CD8-positive, alpha-beta memory T cell (primary cell): ENCODE data around the gene PRKAR1A. TPM values are rescaled to one million over a fixed set of nuclear protein-coding genes. Genes with fewer than 3 reads are reported as not detected.

Source experiments
- CTCF ChIA-PET: fragments of 350-600 bp; sonication (Branson Sonifier 250); formaldehyde crosslinking; loops from one replicate; lab custom pipeline; 2021; ENCODE audit warnings: antibody characterized with exemption; lab: Charles Lee
- POLR2A ChIA-PET: fragments of 350-600 bp; sonication (Branson Sonifier 250); formaldehyde crosslinking; loops from one replicate; lab custom pipeline; 2021; ENCODE audit warnings: antibody characterized with exemption; lab: Charles Lee
- DNase-seq, 5 donors: peaks; one replicate each; pipeline versions ENCODE4 v3.0.0 to v3.0.0-alpha.2; 2020 to 2022; ENCODE audit warnings: mixed read lengths in 1 of 5
- H3K27ac ChIP-seq: one replicate; pipeline ENCODE4 v1.7.0; 2013; ENCODE audit warnings: low read depth, mild to moderate bottlenecking, low read length, moderate library complexity
- H3K27me3 ChIP-seq: 2 replicates; pipeline ENCODE4 v1.7.0; 2013; ENCODE audit warnings: low read length, mild to moderate bottlenecking; ENCODE audit not compliant: insufficient read depth, poor library complexity, severe bottlenecking
- H3K36me3 ChIP-seq: 2 replicates; pipeline ENCODE4 v1.7.0; 2013; ENCODE audit warnings: mild to moderate bottlenecking, low read length, moderate library complexity; ENCODE audit not compliant: insufficient read depth
- H3K4me1 ChIP-seq: 2 replicates; pipeline ENCODE4 v1.7.0; 2013; ENCODE audit warnings: mild to moderate bottlenecking, low read length, moderate library complexity; ENCODE audit not compliant: insufficient read depth
- H3K4me3 ChIP-seq: 2 replicates; pipeline ENCODE4 v1.7.0; 2013; ENCODE audit warnings: mild to moderate bottlenecking, low read length
- H3K9me3 ChIP-seq: 2 replicates; pipeline ENCODE4 v1.7.0; 2013; ENCODE audit warnings: mild to moderate bottlenecking, low read length
- H3K27ac Mint-ChIP-seq, 8 donors: one replicate each; pipeline ENCODE4 v1.8.0; 2020 to 2021; ENCODE audit warnings: mixed read lengths in 8 of 8, mild to moderate bottlenecking in 6 of 8, inconsistent platforms in 3 of 8, moderate library complexity in 3 of 8
- H3K27me3 Mint-ChIP-seq, 2 donors: one replicate each; pipeline ENCODE4 v1.8.0; 2020 to 2021; ENCODE audit warnings: mixed read lengths in 2 of 2, mild to moderate bottlenecking in 1 of 2, moderate library complexity in 1 of 2
- H3K36me3 Mint-ChIP-seq, 3 donors: one replicate each; pipeline ENCODE4 v1.8.0; 2020 to 2021; ENCODE audit warnings: mixed read lengths in 3 of 3, inconsistent platforms in 1 of 3, mild to moderate bottlenecking in 1 of 3
- H3K4me1 Mint-ChIP-seq, 3 donors: one replicate each; pipeline ENCODE4 v1.8.0; 2020 to 2021; ENCODE audit warnings: mixed read lengths in 3 of 3, inconsistent platforms in 1 of 3, mild to moderate bottlenecking in 1 of 3
- H3K4me3 Mint-ChIP-seq, 7 donors: one replicate each; pipeline ENCODE4 v1.8.0; 2020 to 2021; ENCODE audit warnings: mixed read lengths in 7 of 7, mild to moderate bottlenecking in 6 of 7, moderate library complexity in 4 of 7, inconsistent platforms in 2 of 7
- H3K9me3 Mint-ChIP-seq, 5 donors: one replicate each; pipeline ENCODE4 v1.8.0; 2020 to 2022; ENCODE audit warnings: mixed read lengths in 5 of 5, mild to moderate bottlenecking in 3 of 5, moderate library complexity in 2 of 5, inconsistent platforms in 1 of 5
- polyA plus RNA-seq: library from polyadenylated mRNA; unstranded; fragments of 300-500 nt; fragmentation: Illumina TruSeq; gene quantifications from one replicate; pipeline ENCODE4 v1.2.3, GENCODE V29; 2021
- total RNA-seq, 2 experiments: library from RNA; stranded (reverse); gene quantifications; one replicate each; pipeline ENCODE4 v1.2.3, GENCODE V29; 2021

Gene PRKAR1A
- total and polyA plus RNA-seq, 3 experiments from 2014 or later: 191 to 203 (median 197) TPM

- Mint-ChIP-seq H3K9me3 (no peaks in the 10 kb centered on the region), H3K4me3 (no peak overlapping the region), H3K36me3 (no peaks in the 10 kb centered on the region), H3K27me3 (peaks cover 4 to 8% of the 10 kb centered on the region in 2 donors), H3K4me1 (no peaks in the 10 kb centered on the region), H3K27ac (no peak overlapping the region)
- Histone ChIP-seq H3K27ac (no peak overlapping the region), H3K27me3 (no peaks in the 10 kb centered on the region), H3K9me3 (no peaks in the 10 kb centered on the region), H3K4me3 (no peak overlapping the region), H3K36me3 (no peaks in the 10 kb centered on the region), H3K4me1 (no peaks in the 10 kb centered on the region)
- ChIA-PET CTCF (no interaction called here), POLR2A (no interaction called here)
- DNase-seq: no peak
Measured at GRCh38 chr17:68568581-68568980, 56.4 kb downstream of the PRKAR1A start.

GRCh38 chr17:68569346-68569745 lies 57.1 kb downstream of the PRKAR1A start:
- no peak for DNase-seq
- Histone ChIP-seq H3K27ac (no peak overlapping the region), H3K9me3 (no peaks in the 10 kb centered on the region), H3K4me1 (no peaks in the 10 kb centered on the region), H3K36me3 (no peaks in the 10 kb centered on the region), H3K4me3 (no peak overlapping the region), H3K27me3 (no peaks in the 10 kb centered on the region)
- no peak overlapping the region for H3K4me3 Mint-ChIP-seq
- H3K27ac Mint-ChIP-seq: no peak overlapping the region
- POLR2A ChIA-PET: no interaction called here
- H3K27me3 Mint-ChIP-seq: peaks cover 4 to 8% of the 10 kb centered on the region in 2 donors
- no peaks in the 10 kb centered on the region for H3K36me3 Mint-ChIP-seq
- no peaks in the 10 kb centered on the region for H3K4me1 Mint-ChIP-seq
- no peaks in the 10 kb centered on the region for H3K9me3 Mint-ChIP-seq
- CTCF ChIA-PET: no interaction called here

- no peak overlapping the region for H3K27ac Mint-ChIP-seq
- H3K9me3 Mint-ChIP-seq: no peaks in the 10 kb centered on the region
- H3K27me3 Mint-ChIP-seq: peaks cover 2 to 7% of the 10 kb centered on the region in 2 donors
- Histone ChIP-seq H3K4me1 (no peaks in the 10 kb centered on the region), H3K36me3 (no peaks in the 10 kb centered on the region), H3K27me3 (no peaks in the 10 kb centered on the region), H3K27ac (no peak overlapping the region), H3K9me3 (no peaks in the 10 kb centered on the region), H3K4me3 (no peak overlapping the region)
- POLR2A ChIA-PET: no interaction called here
- no peak for DNase-seq
- no peaks in the 10 kb centered on the region for H3K4me1 Mint-ChIP-seq
- H3K36me3 Mint-ChIP-seq: no peaks in the 10 kb centered on the region
- CTCF ChIA-PET: no interaction called here
- no peak overlapping the region for H3K4me3 Mint-ChIP-seq
Measured at GRCh38 chr17:68570526-68570925, 58.3 kb downstream of the PRKAR1A start.

GRCh38 chr17:68572138-68572842 lies 60.1 kb downstream of the PRKAR1A start:
- H3K9me3 Mint-ChIP-seq: no peaks in the 10 kb centered on the region
- H3K36me3 ChIP-seq: no peaks in the 10 kb centered on the region
- no peaks in the 10 kb centered on the region for H3K36me3 Mint-ChIP-seq
- peaks cover 2 to 4% of the 10 kb centered on the region in 2 donors for H3K27me3 Mint-ChIP-seq
- no peak for DNase-seq
- ChIA-PET POLR2A (no interaction called here), CTCF (no interaction called here)
- no peak overlapping the region for H3K27ac ChIP-seq
- no peaks in the 10 kb centered on the region for H3K27me3 ChIP-seq
- H3K9me3 ChIP-seq: no peaks in the 10 kb centered on the region
- no peaks in the 10 kb centered on the region for H3K4me1 Mint-ChIP-seq
- no peak overlapping the region for H3K27ac Mint-ChIP-seq
- H3K4me3 Mint-ChIP-seq: no peak overlapping the region
- no peak overlapping the region for H3K4me3 ChIP-seq
- no peaks in the 10 kb centered on the region for H3K4me1 ChIP-seq

GRCh38 chr17:68573338-68573737 lies 61.1 kb downstream of the PRKAR1A start:
- Mint-ChIP-seq H3K4me3 (no peak overlapping the region), H3K9me3 (no peaks in the 10 kb centered on the region), H3K27ac (no peak overlapping the region), H3K4me1 (no peaks in the 10 kb centered on the region), H3K36me3 (no peaks in the 10 kb centered on the region), H3K27me3 (peaks cover 4 to 6% of the 10 kb centered on the region in 2 donors)
- Histone ChIP-seq H3K4me3 (no peak overlapping the region), H3K36me3 (no peaks in the 10 kb centered on the region), H3K9me3 (no peaks in the 10 kb centered on the region), H3K4me1 (no peaks in the 10 kb centered on the region), H3K27ac (no peak overlapping the region), H3K27me3 (no peaks in the 10 kb centered on the region)
- ChIA-PET CTCF (no interaction called here), POLR2A (no interaction called here)
- DNase-seq: no peak

GRCh38 chr17:68576137-68576536 lies 63.9 kb downstream of the PRKAR1A start:
- Mint-ChIP-seq H3K27me3 (peaks cover 10 to 12% of the 10 kb centered on the region in 2 donors), H3K4me1 (no peaks in the 10 kb centered on the region), H3K27ac (no peak overlapping the region), H3K9me3 (no peaks in the 10 kb centered on the region), H3K36me3 (no peaks in the 10 kb centered on the region), H3K4me3 (peak overlapping the region in 1 of 7 donors; percentile 11)
- Histone ChIP-seq H3K9me3 (no peaks in the 10 kb centered on the region), H3K27me3 (no peaks in the 10 kb centered on the region), H3K4me1 (no peaks in the 10 kb centered on the region), H3K27ac (no peak overlapping the region), H3K36me3 (no peaks in the 10 kb centered on the region), H3K4me3 (no peak overlapping the region)
- ChIA-PET POLR2A (no interaction called here), CTCF (no interaction called here)
- DNase-seq: no peak

GRCh38 chr17:68576811-68577496 lies 64.7 kb downstream of the PRKAR1A start:
- POLR2A ChIA-PET: no interaction called here
- no peak overlapping the region for H3K4me3 ChIP-seq
- CTCF ChIA-PET: no interaction called here
- H3K27me3 ChIP-seq: no peaks in the 10 kb centered on the region
- no peaks in the 10 kb centered on the region for H3K4me1 ChIP-seq
- peaks cover 10 to 15% of the 10 kb centered on the region in 2 donors for H3K27me3 Mint-ChIP-seq
- no peak overlapping the region for H3K27ac Mint-ChIP-seq
- H3K36me3 Mint-ChIP-seq: no peaks in the 10 kb centered on the region
- no peak for DNase-seq
- H3K4me3 Mint-ChIP-seq: no peak overlapping the region
- no peaks in the 10 kb centered on the region for H3K4me1 Mint-ChIP-seq
- no peak overlapping the region for H3K27ac ChIP-seq
- no peaks in the 10 kb centered on the region for H3K36me3 ChIP-seq
- H3K9me3 Mint-ChIP-seq: no peaks in the 10 kb centered on the region
- no peaks in the 10 kb centered on the region for H3K9me3 ChIP-seq

- H3K4me1 Mint-ChIP-seq: no peaks in the 10 kb centered on the region
- no peak overlapping the region for H3K4me3 ChIP-seq
- H3K36me3 ChIP-seq: no peaks in the 10 kb centered on the region
- no peaks in the 10 kb centered on the region for H3K36me3 Mint-ChIP-seq
- H3K27me3 ChIP-seq: no peaks in the 10 kb centered on the region
- POLR2A ChIA-PET: no interaction called here
- CTCF ChIA-PET: no interaction called here
- H3K9me3 Mint-ChIP-seq: no peaks in the 10 kb centered on the region
- no peak overlapping the region for H3K4me3 Mint-ChIP-seq
- no peaks in the 10 kb centered on the region for H3K4me1 ChIP-seq
- DNase-seq: no peak
- H3K27me3 Mint-ChIP-seq: peaks cover 10 to 20% of the 10 kb centered on the region in 2 donors
- H3K27ac ChIP-seq: no peak overlapping the region
- H3K9me3 ChIP-seq: no peaks in the 10 kb centered on the region
- no peak overlapping the region for H3K27ac Mint-ChIP-seq
Measured at GRCh38 chr17:68577497-68577821, 65.2 kb downstream of the PRKAR1A start.
